CD14-positive monocyte (primary cell): ENCODE results near the gene RAD50. TPM values are rescaled to one million over a fixed set of nuclear protein-coding genes. Genes with fewer than 3 reads are reported as not detected.

Source experiments
- DNase-seq, 3 donors: peaks; one replicate each; pipeline ENCODE4 v3.0.0-alpha.2; 2011 to 2022
- H2AFZ ChIP-seq: 2 replicates; pipeline ENCODE4 v1.6.0; 2012; ENCODE audit warnings: mild to moderate bottlenecking, low read depth, low read length, inconsistent platforms; ENCODE audit not compliant: insufficient read depth, poor library complexity, severe bottlenecking
- H3K27ac ChIP-seq, 2 donors: 1 replicate in 1 of 2; 2 replicates in 1 of 2; pipeline ENCODE4 v1.5.1; 2012 to 2013; ENCODE audit warnings: low read length in 2 of 2, control low read depth in 1 of 2, inconsistent platforms in 1 of 2, low read depth in 1 of 2, mild to moderate bottlenecking in 1 of 2
- H3K27me3 ChIP-seq, 2 donors: one replicate each; pipeline versions ENCODE4 v1.6.0 to v1.6.1; 2011 to 2013; ENCODE audit warnings: low read length in 2 of 2; ENCODE audit not compliant: control insufficient read depth in 2 of 2, insufficient read depth in 2 of 2
- H3K36me3 ChIP-seq, 2 donors: replicated peaks in 1 of 2; 1 replicate in 1 of 2; 2 replicates in 1 of 2; pipeline versions ENCODE4 v1.5.1 to v1.6.1; 2012 to 2013; ENCODE audit warnings: low read length in 2 of 2, control low read depth in 1 of 2, inconsistent platforms in 1 of 2, mild to moderate bottlenecking in 1 of 2; ENCODE audit not compliant: insufficient read depth in 2 of 2, control insufficient read depth in 1 of 2
- H3K4me1 ChIP-seq, 2 donors: 1 replicate in 1 of 2; 2 replicates in 1 of 2; pipeline versions ENCODE4 v1.5.1 to v1.6.1; 2012 to 2013; ENCODE audit warnings: low read length in 2 of 2, control low read depth in 1 of 2, inconsistent platforms in 1 of 2, mild to moderate bottlenecking in 1 of 2, moderate library complexity in 1 of 2; ENCODE audit not compliant: insufficient read depth in 2 of 2, control insufficient read depth in 1 of 2
- H3K4me2 ChIP-seq: replicated peaks from 2 replicates; pipeline ENCODE3; 2012; ENCODE audit warnings: low read length, moderate library complexity, mild to moderate bottlenecking; ENCODE audit not compliant: poor library complexity, severe bottlenecking; ENCODE audit errors: extremely low read depth
- H3K4me3 ChIP-seq, 3 experiments: fragments of 200-600 bp in 1 of 3; sonication (generic) in 1 of 3; replicated peaks in 1 of 3; 1 replicate in 2 of 3; 2 replicates in 1 of 3; pipeline ENCODE4 v1.5.1; 2011 to 2013; ENCODE audit warnings: low read length in 3 of 3, mild to moderate bottlenecking in 3 of 3, control low read depth in 2 of 3, low read depth in 2 of 3, inconsistent platforms in 1 of 3, moderate library complexity in 1 of 3
- H3K79me2 ChIP-seq: 2 replicates; pipeline ENCODE4 v1.6.0; 2012; ENCODE audit warnings: mild to moderate bottlenecking, control low read depth, inconsistent platforms, low read length, moderate library complexity; ENCODE audit not compliant: insufficient read depth
- H3K9ac ChIP-seq: 2 replicates; pipeline ENCODE4 v1.6.0; 2017; ENCODE audit warnings: low read length, mild to moderate bottlenecking; ENCODE audit not compliant: insufficient read depth, poor library complexity, severe bottlenecking
- H3K9me3 ChIP-seq, 2 donors: replicated peaks in 1 of 2; 1 replicate in 1 of 2; 2 replicates in 1 of 2; pipeline versions ENCODE4 v1.5.1 to v1.6.1; 2012 to 2013; ENCODE audit warnings: low read length in 2 of 2, control low read depth in 1 of 2; ENCODE audit not compliant: control insufficient read depth in 1 of 2, insufficient read depth in 1 of 2
- H4K20me1 ChIP-seq: 2 replicates; pipeline ENCODE4 v1.6.0; 2012; ENCODE audit warnings: mild to moderate bottlenecking, low read length, control low read depth, moderate library complexity; ENCODE audit not compliant: insufficient read depth
- H3K27ac Mint-ChIP-seq, 7 donors: one replicate each; pipeline ENCODE4 v1.8.0; 2020; ENCODE audit warnings: mild to moderate bottlenecking in 7 of 7, mixed read lengths in 7 of 7, moderate library complexity in 6 of 7, inconsistent platforms in 2 of 7
- H3K27me3 Mint-ChIP-seq, 3 donors: one replicate each; pipeline ENCODE4 v1.8.0; 2021 to 2022; ENCODE audit warnings: low read depth in 3 of 3, mild to moderate bottlenecking in 3 of 3, mixed read lengths in 3 of 3, moderate library complexity in 3 of 3, inconsistent platforms in 1 of 3
- H3K36me3 Mint-ChIP-seq, 2 donors: one replicate each; pipeline ENCODE4 v1.8.0; 2020; ENCODE audit warnings: mixed read lengths in 2 of 2, inconsistent platforms in 1 of 2, mild to moderate bottlenecking in 1 of 2
- H3K4me1 Mint-ChIP-seq: one replicate; pipeline ENCODE4 v1.8.0; 2020; ENCODE audit warnings: mild to moderate bottlenecking, mixed read lengths
- H3K4me3 Mint-ChIP-seq, 2 donors: one replicate each; pipeline ENCODE4 v1.8.0; 2020; ENCODE audit warnings: mild to moderate bottlenecking in 2 of 2, mixed read lengths in 2 of 2, moderate library complexity in 1 of 2
- H3K9me3 Mint-ChIP-seq, 7 donors: one replicate each; pipeline ENCODE4 v1.8.0; 2020 to 2022; ENCODE audit warnings: mixed read lengths in 7 of 7, mild to moderate bottlenecking in 6 of 7, moderate library complexity in 6 of 7, inconsistent platforms in 2 of 7
- WGBS: methylation state at CpG from one replicate; pipeline ENCODE4 v1.1.5; 2013; ENCODE audit warnings: missing lambda C conversion rate; ENCODE audit not compliant: insufficient coverage; 5-methylcytosine and 5-hydroxymethylcytosine counted together
- intact Hi-C, 2 donors: fragments of 100-400 bp; cut with micrococcal nuclease; formaldehyde crosslinking; loops; one replicate each; pipeline versions ENCODE4 v1.15.0 to v1.15.1; 2023
- polyA plus RNA-seq, 3 donors: library from polyadenylated mRNA; depleted of rRNA in 1 of 3; unstranded in 2 of 3; stranded (reverse) in 1 of 3; fragments of 300-500 nt in 2 of 3; fragments of >200 nt in 1 of 3; fragmentation: Illumina TruSeq in 2 of 3; gene quantifications; 1 replicate in 2 of 3; 2 replicates in 1 of 3; pipeline ENCODE4 v1.2.3, GENCODE V29; 2012 to 2021
- TF ChIP-seq, protein P1 (sequence below): fragments of 200-600 bp; IDR thresholded peaks from one replicate; pipeline ENCODE4 v1.8.0; 2022; ENCODE audit warnings: antibody characterized with exemption, mild to moderate bottlenecking

The RAD50 gene
- polyA plus RNA-seq, 3 donors: 5.8 to 9.3 (median 8.2) TPM

DNA sequence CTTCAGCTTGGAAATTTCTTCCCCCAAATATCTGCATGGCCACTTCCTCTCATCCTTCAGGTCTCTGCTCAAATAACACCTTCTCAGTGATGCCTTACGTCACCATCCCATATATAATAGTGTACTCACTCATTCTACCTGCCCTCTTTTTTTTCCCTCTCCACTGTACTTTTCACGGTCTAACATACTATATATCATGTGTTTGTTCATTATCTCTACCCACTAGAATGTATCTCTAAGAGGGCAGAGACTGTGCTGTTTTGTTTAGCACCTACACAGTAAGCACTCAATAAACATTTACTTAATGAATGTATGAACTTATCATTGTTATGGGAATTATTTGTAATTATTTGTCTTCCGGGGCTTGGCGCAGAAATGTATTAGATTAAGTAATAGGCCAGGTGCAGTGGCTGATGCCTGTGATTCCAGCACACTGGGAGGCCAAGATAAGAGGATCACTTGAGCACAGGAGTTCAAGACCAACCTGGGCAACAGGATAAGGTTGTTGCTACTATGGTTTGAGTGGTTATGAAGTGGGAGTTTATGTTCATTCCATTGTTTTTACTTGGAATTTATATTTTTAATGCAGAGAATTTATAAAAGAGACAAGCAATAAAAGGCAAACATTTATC is 95.2 kb downstream of the RAD50 start:
- WGBS: 92% methylated on average over 2 of the region's 4 CpGs
- Histone ChIP-seq H3K4me2 (no peak overlapping the region), H3K9ac (no peak overlapping the region), H3K4me1 (peaks cover 7 to 12% of the 10 kb centered on the region in 2 donors), H3K4me3 (no peak overlapping the region), H3K9me3 (peaks cover 2 to 15% of the 10 kb centered on the region in 2 donors), H2AFZ (no peak overlapping the region), H3K27ac (no peak overlapping the region), H4K20me1 (no peaks in the 10 kb centered on the region), H3K36me3 (no peaks in the 10 kb centered on the region), H3K79me2 (no peaks in the 10 kb centered on the region), H3K27me3 (peaks cover 28 to 44% of the 10 kb centered on the region in 2 donors)
- peak overlapping the region in 1 of 2 donors; percentile 39 for H3K4me3 Mint-ChIP-seq
- TF ChIP-seq, protein P1, sequence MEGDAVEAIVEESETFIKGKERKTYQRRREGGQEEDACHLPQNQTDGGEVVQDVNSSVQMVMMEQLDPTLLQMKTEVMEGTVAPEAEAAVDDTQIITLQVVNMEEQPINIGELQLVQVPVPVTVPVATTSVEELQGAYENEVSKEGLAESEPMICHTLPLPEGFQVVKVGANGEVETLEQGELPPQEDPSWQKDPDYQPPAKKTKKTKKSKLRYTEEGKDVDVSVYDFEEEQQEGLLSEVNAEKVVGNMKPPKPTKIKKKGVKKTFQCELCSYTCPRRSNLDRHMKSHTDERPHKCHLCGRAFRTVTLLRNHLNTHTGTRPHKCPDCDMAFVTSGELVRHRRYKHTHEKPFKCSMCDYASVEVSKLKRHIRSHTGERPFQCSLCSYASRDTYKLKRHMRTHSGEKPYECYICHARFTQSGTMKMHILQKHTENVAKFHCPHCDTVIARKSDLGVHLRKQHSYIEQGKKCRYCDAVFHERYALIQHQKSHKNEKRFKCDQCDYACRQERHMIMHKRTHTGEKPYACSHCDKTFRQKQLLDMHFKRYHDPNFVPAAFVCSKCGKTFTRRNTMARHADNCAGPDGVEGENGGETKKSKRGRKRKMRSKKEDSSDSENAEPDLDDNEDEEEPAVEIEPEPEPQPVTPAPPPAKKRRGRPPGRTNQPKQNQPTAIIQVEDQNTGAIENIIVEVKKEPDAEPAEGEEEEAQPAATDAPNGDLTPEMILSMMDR: no peak
- peaks cover 3 to 23% (median 17%) of the 10 kb centered on the region in 7 donors for H3K9me3 Mint-ChIP-seq
- peaks cover 10% of the 10 kb centered on the region for H3K4me1 Mint-ChIP-seq
- peaks cover 2 to 4% of the 10 kb centered on the region in 2 donors for H3K36me3 Mint-ChIP-seq
- peaks cover 43 to 53% (median 43%) of the 10 kb centered on the region in 3 donors for H3K27me3 Mint-ChIP-seq
- H3K27ac Mint-ChIP-seq: no peak overlapping the region
- DNase-seq: no peak
- intact Hi-C loops: no loop called here

DNA sequence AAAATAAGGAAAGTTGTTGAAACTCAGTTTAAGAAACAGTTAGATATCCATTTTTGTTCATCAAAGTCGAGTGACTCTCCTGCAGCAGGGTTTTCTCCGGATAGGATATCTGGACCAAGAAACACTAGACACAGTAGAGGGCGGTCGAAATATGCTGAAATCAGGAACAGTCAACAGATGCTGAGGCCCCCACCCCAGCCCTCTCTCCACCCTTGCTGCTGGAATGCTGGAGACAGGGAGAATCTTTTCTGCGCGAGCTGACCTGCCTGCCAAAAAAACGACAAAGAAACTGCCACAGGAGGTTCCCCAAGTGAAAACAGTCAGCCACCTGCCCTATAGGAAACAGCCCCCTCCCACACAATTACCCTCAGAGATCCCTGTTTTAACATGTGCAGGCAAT is 96.9 kb downstream of the RAD50 start:
- H3K79me2 ChIP-seq: no peaks in the 10 kb centered on the region
- WGBS: 45% methylated on average over 3 of the region's 7 CpGs
- Mint-ChIP-seq H3K27ac (no peak overlapping the region), H3K27me3 (peaks cover 49 to 59% (median 51%) of the 10 kb centered on the region in 3 donors), H3K9me3 (peaks cover 0 to 11% (median 7%) of the 10 kb centered on the region in 7 donors), H3K4me1 (peaks cover 10% of the 10 kb centered on the region), H3K36me3 (peaks cover 2 to 4% of the 10 kb centered on the region in 2 donors), H3K4me3 (peak overlapping the region; percentile 25 to 32)
- peaks cover 28 to 49% of the 10 kb centered on the region in 2 donors for H3K27me3 ChIP-seq
- no peak overlapping the region for H3K4me3 ChIP-seq
- H3K4me1 ChIP-seq: peaks cover 7 to 12% of the 10 kb centered on the region in 2 donors
- H4K20me1 ChIP-seq: no peaks in the 10 kb centered on the region
- H2AFZ ChIP-seq: no peak overlapping the region
- TF ChIP-seq, protein P1: no peak
- no peak for DNase-seq
- intact Hi-C loops: no loop called here
- H3K9me3 ChIP-seq: peaks cover 0 to 15% of the 10 kb centered on the region in 2 donors
- no peak overlapping the region for H3K27ac ChIP-seq
- H3K4me2 ChIP-seq: no peak overlapping the region
- H3K36me3 ChIP-seq: no peaks in the 10 kb centered on the region
- H3K9ac ChIP-seq: no peak overlapping the region
